Rectal smooth muscle tissue (tissue), 1 donor: Measurements from ENCODE around the gene HMCN1.

ENCODE experiments used
- H3K27ac ChIP-seq: one replicate; pipeline ENCODE4 v1.7.0; 2013; ENCODE audit warnings: low read depth, low read length, inconsistent platforms
- H3K27me3 ChIP-seq: one replicate; pipeline ENCODE4 v1.7.0; 2013; ENCODE audit warnings: low read length; ENCODE audit not compliant: control insufficient read depth, insufficient read depth
- H3K36me3 ChIP-seq: one replicate; pipeline ENCODE4 v1.7.0; 2013; ENCODE audit warnings: low read length; ENCODE audit not compliant: control insufficient read depth, insufficient read depth
- H3K4me1 ChIP-seq: one replicate; pipeline ENCODE4 v1.7.0; 2013; ENCODE audit warnings: low read length; ENCODE audit not compliant: control insufficient read depth, insufficient read depth
- H3K4me3 ChIP-seq: one replicate; pipeline ENCODE4 v1.7.0; 2013; ENCODE audit warnings: low read length
- H3K9ac ChIP-seq: one replicate; pipeline ENCODE4 v1.7.0; 2013; ENCODE audit warnings: low read length

Gene HMCN1

GRCh38 chr1:185720633-185721272 lies 13.4 kb upstream of the HMCN1 start:
- H3K36me3 ChIP-seq, result no peaks in the 10 kb centered on the region
- H3K4me3 ChIP-seq, result no peak overlapping the region
- no peaks in the 10 kb centered on the region for H3K27me3 ChIP-seq
- no peak overlapping the region for H3K9ac ChIP-seq
- H3K27ac ChIP-seq, result no peak overlapping the region
- no peaks in the 10 kb centered on the region for H3K4me1 ChIP-seq

GRCh38 chr1:185721553-185721952 lies 12.6 kb upstream of the HMCN1 start:
- Histone ChIP-seq H3K27ac (no peak overlapping the region), H3K27me3 (no peaks in the 10 kb centered on the region), H3K9ac (no peak overlapping the region), H3K4me1 (no peaks in the 10 kb centered on the region), H3K36me3 (no peaks in the 10 kb centered on the region), H3K4me3 (no peak overlapping the region)

GRCh38 chr1:185722098-185722497 lies 12.1 kb upstream of the HMCN1 start:
- Histone ChIP-seq H3K4me1 (no peaks in the 10 kb centered on the region), H3K9ac (no peak overlapping the region), H3K36me3 (no peaks in the 10 kb centered on the region), H3K4me3 (no peak overlapping the region), H3K27me3 (no peaks in the 10 kb centered on the region), H3K27ac (no peak overlapping the region)

GRCh38 chr1:185727726-185728125 lies 6.5 kb upstream of the HMCN1 start:
- Histone ChIP-seq H3K27ac (no peak overlapping the region), H3K36me3 (no peaks in the 10 kb centered on the region), H3K4me3 (no peak overlapping the region), H3K4me1 (no peaks in the 10 kb centered on the region), H3K9ac (no peak overlapping the region), H3K27me3 (no peaks in the 10 kb centered on the region)

- Histone ChIP-seq H3K27ac (no peak overlapping the region), H3K36me3 (no peaks in the 10 kb centered on the region), H3K9ac (no peak overlapping the region)
Observed at GRCh38 chr1:185731446-185731845, 2.7 kb upstream of the HMCN1 start.

GRCh38 chr1:185732951-185733350 lies 1.2 kb upstream of the HMCN1 start:
- no peaks in the 10 kb centered on the region for H3K27me3 ChIP-seq
- H3K4me1 ChIP-seq, result peaks cover 3% of the 10 kb centered on the region
- H3K36me3 ChIP-seq, result no peaks in the 10 kb centered on the region
- no peak overlapping the region for H3K9ac ChIP-seq
- no peak overlapping the region for H3K27ac ChIP-seq
- no peak overlapping the region for H3K4me3 ChIP-seq

More at GRCh38 chr1:185731446-185731845, 2.7 kb upstream of the HMCN1 start:
- peaks cover 3% of the 10 kb centered on the region for H3K4me1 ChIP-seq
- H3K4me3 ChIP-seq, result no peak overlapping the region
- H3K27me3 ChIP-seq, result no peaks in the 10 kb centered on the region

- Histone ChIP-seq H3K9ac (no peak overlapping the region), H3K27ac (peak overlapping the region; percentile 37), H3K4me3 (peak overlapping the region; percentile 69)
Observed at GRCh38 chr1:185734929-185735700, 924 bp downstream of the HMCN1 start.

GRCh38 chr1:185735701-185736064 lies 1.5 kb downstream of the HMCN1 start:
- peak overlapping the region; percentile 27 for H3K27ac ChIP-seq
- no peak overlapping the region for H3K9ac ChIP-seq

More at GRCh38 chr1:185734929-185735700, 924 bp downstream of the HMCN1 start:
- no peaks in the 10 kb centered on the region for H3K36me3 ChIP-seq
- no peaks in the 10 kb centered on the region for H3K27me3 ChIP-seq
- peaks cover 3% of the 10 kb centered on the region for H3K4me1 ChIP-seq

GRCh38 chr1:185739967-185740366 lies 5.8 kb downstream of the HMCN1 start:
- Histone ChIP-seq H3K9ac (no peak overlapping the region), H3K4me3 (no peak overlapping the region), H3K36me3 (no peaks in the 10 kb centered on the region), H3K27me3 (no peaks in the 10 kb centered on the region), H3K4me1 (no peaks in the 10 kb centered on the region), H3K27ac (no peak overlapping the region)

More at GRCh38 chr1:185735701-185736064, 1.5 kb downstream of the HMCN1 start:
- Histone ChIP-seq H3K4me1 (peaks cover 3% of the 10 kb centered on the region), H3K4me3 (peak overlapping the region; percentile 57), H3K27me3 (no peaks in the 10 kb centered on the region), H3K36me3 (no peaks in the 10 kb centered on the region)

- H3K9ac ChIP-seq, result no peak overlapping the region
- H3K4me1 ChIP-seq, result no peaks in the 10 kb centered on the region
- no peak overlapping the region for H3K4me3 ChIP-seq
- no peaks in the 10 kb centered on the region for H3K27me3 ChIP-seq
- no peak overlapping the region for H3K27ac ChIP-seq
- H3K36me3 ChIP-seq, result no peaks in the 10 kb centered on the region
Observed at GRCh38 chr1:185741551-185741950, 7.4 kb downstream of the HMCN1 start.

GRCh38 chr1:185742403-185742802 lies 8.2 kb downstream of the HMCN1 start:
- no peaks in the 10 kb centered on the region for H3K27me3 ChIP-seq
- H3K9ac ChIP-seq, result no peak overlapping the region
- H3K36me3 ChIP-seq, result no peaks in the 10 kb centered on the region
- H3K27ac ChIP-seq, result no peak overlapping the region
- H3K4me3 ChIP-seq, result no peak overlapping the region
- no peaks in the 10 kb centered on the region for H3K4me1 ChIP-seq

GRCh38 chr1:185745165-185745564 lies 11.0 kb downstream of the HMCN1 start:
- H3K36me3 ChIP-seq, result no peaks in the 10 kb centered on the region
- no peak overlapping the region for H3K9ac ChIP-seq
- H3K27ac ChIP-seq, result no peak overlapping the region
- no peak overlapping the region for H3K4me3 ChIP-seq
- H3K27me3 ChIP-seq, result no peaks in the 10 kb centered on the region
- H3K4me1 ChIP-seq, result no peaks in the 10 kb centered on the region

GRCh38 chr1:185759061-185759460 lies 24.9 kb downstream of the HMCN1 start:
- Histone ChIP-seq H3K27ac (no peak overlapping the region), H3K9ac (no peak overlapping the region), H3K27me3 (no peaks in the 10 kb centered on the region), H3K36me3 (no peaks in the 10 kb centered on the region), H3K4me3 (no peak overlapping the region), H3K4me1 (no peaks in the 10 kb centered on the region)
